Stimulated activated CD4-positive, alpha-beta T cell treated with anti-CD3 and anti-CD28 coated beads, Interleukin-1b, Interleukin-23, amount 100 ng/mL, for 4 hours (primary cell): ENCODE measurements around the gene ZNF423.

ENCODE experiments used
- DNase-seq, 2 donors: peaks; one replicate each; pipeline ENCODE4 v3.0.0-alpha.2; 2020; ENCODE audit warnings: low read depth in 2 of 2

ZNF423 gene

GRCh38 chr16:49726155-49726554 lies 129.8 kb downstream of the ZNF423 start:
- DNase-seq, result no peak

- no peak for DNase-seq
Observed at GRCh38 chr16:49725651-49726050, 130.3 kb downstream of the ZNF423 start.

GRCh38 chr16:49724774-49725173 lies 131.1 kb downstream of the ZNF423 start:
- no peak for DNase-seq

GRCh38 chr16:49723310-49723709 lies 132.6 kb downstream of the ZNF423 start:
- no peak for DNase-seq

GRCh38 chr16:49720225-49720624 lies 135.7 kb downstream of the ZNF423 start:
- no peak for DNase-seq

GRCh38 chr16:49717689-49718088 lies 138.2 kb downstream of the ZNF423 start:
- DNase-seq, result no peak

GRCh38 chr16:49716339-49716934 lies 139.5 kb downstream of the ZNF423 start:
- no peak for DNase-seq

- DNase-seq, result no peak
Observed at GRCh38 chr16:49713770-49714169, 142.1 kb downstream of the ZNF423 start.

- DNase-seq, result no peak
Observed at GRCh38 chr16:49712542-49712941, 143.4 kb downstream of the ZNF423 start.

- no peak for DNase-seq
Observed at GRCh38 chr16:49712106-49712505, 143.8 kb downstream of the ZNF423 start.

- DNase-seq, result no peak
Observed at GRCh38 chr16:49709057-49709456, 146.9 kb downstream of the ZNF423 start.

GRCh38 chr16:49708491-49708890 lies 147.4 kb downstream of the ZNF423 start:
- DNase-seq, result no peak

- no peak for DNase-seq
Observed at GRCh38 chr16:49706620-49707355, 149.1 kb downstream of the ZNF423 start.

- DNase-seq, result no peak
Observed at GRCh38 chr16:49704586-49705155, 151.2 kb downstream of the ZNF423 start.

- no peak for DNase-seq
Observed at GRCh38 chr16:49703483-49703882, 152.4 kb downstream of the ZNF423 start.

- no peak for DNase-seq
Observed at GRCh38 chr16:49701789-49702494, 154.0 kb downstream of the ZNF423 start.

GRCh38 chr16:49701065-49701685 lies 154.7 kb downstream of the ZNF423 start:
- no peak for DNase-seq

GRCh38 chr16:49700251-49701064 lies 155.5 kb downstream of the ZNF423 start:
- no peak for DNase-seq

GRCh38 chr16:49699841-49700175 lies 156.1 kb downstream of the ZNF423 start:
- no peak for DNase-seq

GRCh38 chr16:49698931-49699840 lies 156.7 kb downstream of the ZNF423 start:
- DNase-seq, result no peak
